ENCODE results near the gene ALK.

ALK gene

GRCh38 chr2:29916571-29916970 is 4.8 kb downstream of the ALK start:
- Histone ChIP-seq H3K4me1 (ENCODE audit: insufficient read depth, low read length) (no peaks in the 10 kb centered on the region), H3K4me3 (ENCODE audit: low read depth in 1 of 2, low read length in 2 of 2) (no peak overlapping the region), H3K9ac (ENCODE audit: low read depth, low read length) (no peak overlapping the region), H3K4me2 (ENCODE audit: insufficient read depth, low read length) (no peak overlapping the region), H3K27me3 (ENCODE audit: insufficient read depth, low read length, poor library complexity) (peaks cover 8% of the 10 kb centered on the region), H3K27ac (ENCODE audit: low read length) (no peak overlapping the region), H3K36me3 (ENCODE audit: insufficient read depth, low read length) (no peaks in the 10 kb centered on the region), H4K20me1 (ENCODE audit: insufficient read depth, low read length) (no peaks in the 10 kb centered on the region), H2AFZ (ENCODE audit: low read depth, low read length) (no peak overlapping the region), H3K9me3 (ENCODE audit: insufficient read depth, low read length, severe bottlenecking) (no peaks in the 10 kb centered on the region), H3K79me2 (ENCODE audit: insufficient read depth, low read length) (no peaks in the 10 kb centered on the region)
- no peak for ATAC-seq (ENCODE audit: insufficient read depth, low read depth)
- no peak for DNase-seq
- TF ChIP-seq CTCF (IDR thresholded peaks at IDR 0.05; ENCODE audit: borderline replicate concordance, extremely low read depth, low read length, poor library complexity, severe bottlenecking) (no peak), EZH2 (IDR thresholded peaks at IDR 0.05; ENCODE audit: borderline replicate concordance, low read depth, low read length, severe bottlenecking) (no peak)

- no peaks in the 10 kb centered on the region for H3K79me2 ChIP-seq (ENCODE audit: insufficient read depth, low read length)
- no peak overlapping the region for H3K27ac ChIP-seq (ENCODE audit: low read length)
- no peak overlapping the region for H2AFZ ChIP-seq (ENCODE audit: low read depth, low read length)
- ATAC-seq (ENCODE audit: insufficient read depth, low read depth) (no peak), DNase-seq (no peak)
- H3K4me1 ChIP-seq (ENCODE audit: insufficient read depth, low read length), result no peaks in the 10 kb centered on the region
- no peak for TF ChIP-seq EZH2 (IDR thresholded peaks at IDR 0.05; ENCODE audit: borderline replicate concordance, low read depth, low read length, severe bottlenecking)
- no peak for TF ChIP-seq CTCF (IDR thresholded peaks at IDR 0.05; ENCODE audit: borderline replicate concordance, extremely low read depth, low read length, poor library complexity, severe bottlenecking)
- no peaks in the 10 kb centered on the region for H4K20me1 ChIP-seq (ENCODE audit: insufficient read depth, low read length)
- no peaks in the 10 kb centered on the region for H3K27me3 ChIP-seq (ENCODE audit: insufficient read depth, low read length, poor library complexity)
- H3K4me3 ChIP-seq (ENCODE audit: low read depth in 1 of 2, low read length in 2 of 2), result no peak overlapping the region
- no peaks in the 10 kb centered on the region for H3K36me3 ChIP-seq (ENCODE audit: insufficient read depth, low read length)
- no peak overlapping the region for H3K9ac ChIP-seq (ENCODE audit: low read depth, low read length)
- H3K9me3 ChIP-seq (ENCODE audit: insufficient read depth, low read length, severe bottlenecking), result no peaks in the 10 kb centered on the region
- H3K4me2 ChIP-seq (ENCODE audit: insufficient read depth, low read length), result no peak overlapping the region
These were observed 10.4 kb downstream of the ALK start for GRCh38 chr2:29910960-29911359.

- Histone ChIP-seq H2AFZ (ENCODE audit: low read depth, low read length) (no peak overlapping the region), H3K4me2 (ENCODE audit: insufficient read depth, low read length) (no peak overlapping the region), H3K9me3 (ENCODE audit: insufficient read depth, low read length, severe bottlenecking) (no peaks in the 10 kb centered on the region), H4K20me1 (ENCODE audit: insufficient read depth, low read length) (no peaks in the 10 kb centered on the region), H3K4me1 (ENCODE audit: insufficient read depth, low read length) (no peaks in the 10 kb centered on the region), H3K27ac (ENCODE audit: low read length) (no peak overlapping the region), H3K36me3 (ENCODE audit: insufficient read depth, low read length) (no peaks in the 10 kb centered on the region), H3K4me3 (ENCODE audit: low read depth in 1 of 2, low read length in 2 of 2) (no peak overlapping the region), H3K9ac (ENCODE audit: low read depth, low read length) (no peak overlapping the region), H3K79me2 (ENCODE audit: insufficient read depth, low read length) (no peaks in the 10 kb centered on the region), H3K27me3 (ENCODE audit: insufficient read depth, low read length, poor library complexity) (peaks cover 4% of the 10 kb centered on the region)
- DNase-seq (no peak), ATAC-seq (ENCODE audit: insufficient read depth, low read depth) (no peak)
- no peak for TF ChIP-seq CTCF (IDR thresholded peaks at IDR 0.05; ENCODE audit: borderline replicate concordance, extremely low read depth, low read length, poor library complexity, severe bottlenecking)
- TF ChIP-seq EZH2 (IDR thresholded peaks at IDR 0.05; ENCODE audit: borderline replicate concordance, low read depth, low read length, severe bottlenecking), result no peak
These were observed 10.9 kb downstream of the ALK start for GRCh38 chr2:29910465-29910864.

DNA sequence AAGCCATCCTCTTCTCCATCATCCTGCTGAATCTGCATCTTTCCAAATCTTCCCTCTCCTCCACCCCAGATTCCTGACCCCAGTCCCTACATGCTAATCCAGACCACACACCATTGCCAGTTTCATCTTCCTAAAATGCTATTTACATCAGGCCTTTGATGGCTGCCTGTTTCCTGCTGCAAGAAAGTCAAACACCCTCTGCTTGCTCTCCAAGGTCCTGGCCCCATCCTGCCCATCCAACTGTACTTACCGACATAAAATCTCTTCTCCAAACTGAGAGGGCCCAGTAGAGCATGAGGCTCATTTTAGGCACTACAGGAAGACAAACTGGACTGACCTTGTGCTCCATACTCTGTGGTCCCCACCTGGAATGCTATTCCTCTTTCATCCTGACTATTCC is 19.0 kb downstream of the ALK start:
- Histone ChIP-seq H3K4me1 (ENCODE audit: insufficient read depth, low read length) (no peaks in the 10 kb centered on the region), H4K20me1 (ENCODE audit: insufficient read depth, low read length) (no peaks in the 10 kb centered on the region), H3K4me2 (ENCODE audit: insufficient read depth, low read length) (no peak overlapping the region), H3K27ac (ENCODE audit: low read length) (no peak overlapping the region), H3K79me2 (ENCODE audit: insufficient read depth, low read length) (no peaks in the 10 kb centered on the region), H2AFZ (ENCODE audit: low read depth, low read length) (no peak overlapping the region), H3K9me3 (ENCODE audit: insufficient read depth, low read length, severe bottlenecking) (no peaks in the 10 kb centered on the region), H3K36me3 (ENCODE audit: insufficient read depth, low read length) (no peaks in the 10 kb centered on the region), H3K4me3 (ENCODE audit: low read depth in 1 of 2, low read length in 2 of 2) (no peak overlapping the region), H3K27me3 (ENCODE audit: insufficient read depth, low read length, poor library complexity) (peaks cover 21% of the 10 kb centered on the region), H3K9ac (ENCODE audit: low read depth, low read length) (no peak overlapping the region)
- ATAC-seq (ENCODE audit: insufficient read depth, low read depth) (no peak), DNase-seq (no peak)
- no peak for TF ChIP-seq EZH2 (IDR thresholded peaks at IDR 0.05; ENCODE audit: borderline replicate concordance, low read depth, low read length, severe bottlenecking)
- no peak for TF ChIP-seq CTCF (IDR thresholded peaks at IDR 0.05; ENCODE audit: borderline replicate concordance, extremely low read depth, low read length, poor library complexity, severe bottlenecking)

All from DND-41 (cell line).